Spleen (tissue), 11 donors: ENCODE measurements around the gene FUT8. TPM values are rescaled to one million over a fixed set of nuclear protein-coding genes. Genes with fewer than 3 reads are reported as not detected.

ENCODE experiments used
- DNase-seq: peaks from one replicate; pipeline ENCODE4 v3.0.0-alpha.2; 2020
- H3K27ac ChIP-seq, 8 donors: fragments of 200-600 bp; sonication (generic) in 7 of 8; 1 replicate in 4 of 8; 2 replicates in 4 of 8; pipeline versions ENCODE4 v1.5.0 to v1.8.0; 2016 to 2021; ENCODE audit warnings: inconsistent platforms in 4 of 8, mild to moderate bottlenecking in 4 of 8, moderate library complexity in 1 of 8
- H3K27me3 ChIP-seq, 7 donors: fragments of 200-600 bp; sonication (generic) in 6 of 7; replicated peaks in 1 of 7; 1 replicate in 4 of 7; 2 replicates in 3 of 7; pipeline versions ENCODE4 v1.5.0 to v1.8.0; 2016 to 2021; ENCODE audit warnings: inconsistent platforms in 3 of 7, mild to moderate bottlenecking in 1 of 7
- H3K36me3 ChIP-seq, 6 donors: fragments of 200-600 bp; sonication (generic) in 5 of 6; 1 replicate in 4 of 6; 2 replicates in 2 of 6; pipeline versions ENCODE4 v1.5.0 to v1.8.0; 2016 to 2021; ENCODE audit warnings: inconsistent platforms in 2 of 6
- H3K4me1 ChIP-seq, 6 donors: fragments of 200-600 bp; sonication (generic) in 5 of 6; 1 replicate in 3 of 6; 2 replicates in 3 of 6; pipeline versions ENCODE4 v1.5.0 to v1.8.0; 2016 to 2021; ENCODE audit warnings: inconsistent platforms in 3 of 6
- H3K4me3 ChIP-seq, 8 donors: fragments of 200-600 bp; sonication (generic) in 7 of 8; 1 replicate in 4 of 8; 2 replicates in 4 of 8; pipeline versions ENCODE4 v1.5.0 to v1.8.0; 2016 to 2021; ENCODE audit warnings: inconsistent platforms in 4 of 8, mild to moderate bottlenecking in 4 of 8, moderate library complexity in 2 of 8
- H3K9me3 ChIP-seq, 8 donors: fragments of 200-600 bp; sonication (generic) in 7 of 8; 1 replicate in 4 of 8; 2 replicates in 4 of 8; pipeline versions ENCODE4 v1.5.0 to v1.8.0; 2016 to 2021; ENCODE audit warnings: inconsistent platforms in 4 of 8
- CTCF ChIP-seq, 11 experiments: fragments of 200-600 bp in 7 of 11; fragments of 450-650 bp in 4 of 11; sonication (generic) in 4 of 11; IDR thresholded peaks in 8 of 11; conservative IDR thresholded peaks in 3 of 11; 1 replicate in 7 of 11; 2 replicates in 4 of 11; pipeline versions ENCODE4 v1.4.0 to v1.8.0; 2016 to 2021; ENCODE audit warnings: antibody characterized with exemption in 11 of 11, inconsistent platforms in 4 of 11, mild to moderate bottlenecking in 1 of 11
- POLR2A ChIP-seq, 3 donors: fragments of 450-650 bp; IDR thresholded peaks; one replicate each; pipeline ENCODE4 v1.5.1; 2017; ENCODE audit warnings: antibody characterized with exemption in 3 of 3, mild to moderate bottlenecking in 1 of 3
- POLR2AphosphoS5 ChIP-seq, 3 donors: sonication (generic); formaldehyde crosslinking; IDR thresholded peaks; one replicate each; pipeline ENCODE4 v1.5.1; 2017; ENCODE audit warnings: antibody characterized with exemption in 3 of 3
- WGBS, 5 donors: extraction: QIAGEN DNeasy Blood & Tissue Kit in 3 of 5; methylation state at CpG; one replicate each; pipeline versions ENCODE4 v1.1.5 to v1.1.7; 2013 to 2018; 5-methylcytosine and 5-hydroxymethylcytosine counted together
- intact Hi-C: fragments of 100-400 bp; cut with DNase I; formaldehyde crosslinking; loops from one replicate; pipeline ENCODE4 v1.15.0; 2023; ENCODE audit warnings: low total_unique reads
- polyA plus RNA-seq, 3 donors: library from polyadenylated mRNA; stranded (reverse); fragments of 200-250 nt; gene quantifications; one replicate each; pipeline ENCODE4 v1.2.1, GENCODE V29; 2013
- total RNA-seq, 7 donors: library from RNA; depleted of rRNA in 3 of 7; stranded (reverse); fragments of >200 nt in 3 of 7; fragmentation: NEBNext Ultra II Directional in 4 of 7; extraction: Animal tissue kit (Norgen Biotek cat#: 25700) in 4 of 7; gene quantifications; one replicate each; pipeline versions ENCODE4 v1.1.0 to v1.2.1, GENCODE V29; 2016 to 2021
- donor health status: healthy with polysubstance abuse.
- donor health status: DM: no; HTN: no; CAD: no; lungs with moderate emphysema.
- donor health status: DM: no; HTN: no; CAD: no.
- donor health status: Bipolar disorder and iron deficiency.
- donor health status: healthy.
- donor health status: DM: no; HTN: no; CAD: no.
- donor health status: DM: yes; HTN: yes; CAD: no.

FUT8 gene
- total and polyA plus RNA-seq, 10 donors: 9.4 to 75.1 (median 53.0) TPM

GRCh38 chr14:65479386-65479785 lies 66.9 kb downstream of the FUT8 start:
- no peak for DNase-seq
- Histone ChIP-seq H3K27ac (no peak overlapping the region), H3K36me3 (no peaks in the 10 kb centered on the region), H3K9me3 (no peaks in the 10 kb centered on the region), H3K4me3 (no peak overlapping the region), H3K4me1 (peaks cover 0 to 40% (median 13%) of the 10 kb centered on the region in 6 donors), H3K27me3 (no peaks in the 10 kb centered on the region)
- TF ChIP-seq CTCF (IDR thresholded peaks at IDR 0.05 in 8 of 11, conservative IDR thresholded peaks at IDR 0.05 in 3 of 11): no peak
- TF ChIP-seq POLR2AphosphoS5 (IDR thresholded peaks at IDR 0.05): no peak
- TF ChIP-seq POLR2A (IDR thresholded peaks at IDR 0.05): no peak
- 75 to 91% (median 89%) methylated on average over 2 of the region's 2 CpGs for WGBS, 5 donors
- intact Hi-C loops: no loop called here

GRCh38 chr14:65482757-65483438 lies 70.4 kb downstream of the FUT8 start:
- Histone ChIP-seq H3K4me1 (peaks cover 0 to 43% (median 13%) of the 10 kb centered on the region in 6 donors), H3K27me3 (no peaks in the 10 kb centered on the region), H3K27ac (no peak overlapping the region), H3K9me3 (no peaks in the 10 kb centered on the region), H3K36me3 (no peaks in the 10 kb centered on the region), H3K4me3 (no peak overlapping the region)
- DNase-seq: no peak
- TF ChIP-seq POLR2AphosphoS5 (IDR thresholded peaks at IDR 0.05): no peak
- no peak for TF ChIP-seq POLR2A (IDR thresholded peaks at IDR 0.05)
- no peak for TF ChIP-seq CTCF (IDR thresholded peaks at IDR 0.05 in 8 of 11, conservative IDR thresholded peaks at IDR 0.05 in 3 of 11)
- intact Hi-C loops: no loop called here
- 73 to 84% (median 77%) methylated on average over 4 of the region's 4 CpGs for WGBS, 5 donors

- TF ChIP-seq POLR2AphosphoS5 (IDR thresholded peaks at IDR 0.05) (no peak), CTCF (IDR thresholded peaks at IDR 0.05 in 8 of 11, conservative IDR thresholded peaks at IDR 0.05 in 3 of 11) (no peak), POLR2A (IDR thresholded peaks at IDR 0.05) (no peak)
- intact Hi-C loops: no loop called here
- Histone ChIP-seq H3K9me3 (no peaks in the 10 kb centered on the region), H3K36me3 (no peaks in the 10 kb centered on the region), H3K27ac (no peak overlapping the region), H3K27me3 (no peaks in the 10 kb centered on the region), H3K4me3 (no peak overlapping the region), H3K4me1 (peaks cover 0 to 46% (median 13%) of the 10 kb centered on the region in 6 donors)
- WGBS, 5 donors: 88 to 95% (median 93%) methylated on average over 4 of the region's 4 CpGs
- DNase-seq: no peak
Measured at GRCh38 chr14:65483647-65484046, 71.1 kb downstream of the FUT8 start.

- WGBS, 5 donors: 87 to 97% (median 90%) methylated on average over 3 of the region's 3 CpGs
Measured at GRCh38 chr14:65485516-65485915, 73.0 kb downstream of the FUT8 start.

More at GRCh38 chr14:65485516-65485915, 73.0 kb downstream of the FUT8 start:
- Histone ChIP-seq H3K9me3 (no peaks in the 10 kb centered on the region), H3K27ac (no peak overlapping the region), H3K4me3 (no peak overlapping the region), H3K4me1 (peaks cover 0 to 45% (median 13%) of the 10 kb centered on the region in 6 donors), H3K36me3 (no peaks in the 10 kb centered on the region), H3K27me3 (no peaks in the 10 kb centered on the region)
- TF ChIP-seq POLR2AphosphoS5 (IDR thresholded peaks at IDR 0.05) (no peak), CTCF (IDR thresholded peaks at IDR 0.05 in 8 of 11, conservative IDR thresholded peaks at IDR 0.05 in 3 of 11) (no peak), POLR2A (IDR thresholded peaks at IDR 0.05) (no peak)
- DNase-seq: no peak
- intact Hi-C loops: no loop called here
